ENCODE data around the gene PRM1.

The PRM1 gene

GRCh38 chr16:11316331-11317015, 35.3 kb upstream of the PRM1 start:
- H3K23ac ChIP-seq (ENCODE audit: low read depth, low read length, poor library complexity), result no peak overlapping the region
- peak overlapping the region; percentile 39 for H2AFZ ChIP-seq (ENCODE audit: low read length)
- H2AK5ac ChIP-seq (ENCODE audit: low read depth, low read length), result peak overlapping the region; percentile 54
- H3K4me1 ChIP-seq (ENCODE audit: control insufficient read depth in 2 of 2, insufficient read depth in 1 of 2, low read depth in 1 of 2, low read length in 2 of 2), result peaks cover 10 to 33% of the 10 kb centered on the region in 2 donors
- H2BK12ac ChIP-seq (ENCODE audit: low read length), result peak overlapping the region; percentile 67
- no peak overlapping the region for H3K4me3 ChIP-seq (ENCODE audit: low read length in 2 of 2)
- H3K9ac ChIP-seq (ENCODE audit: low read depth, low read length, poor library complexity), result no peak overlapping the region
- no peaks in the 10 kb centered on the region for H3K36me3 ChIP-seq (replicated peaks in 1 of 2; ENCODE audit: control insufficient read depth in 2 of 2, insufficient read depth in 2 of 2, low read length in 2 of 2)
- H3K14ac ChIP-seq (ENCODE audit: low read length), result no peak overlapping the region
- H3K9me3 ChIP-seq (replicated peaks in 1 of 2; ENCODE audit: control insufficient read depth in 2 of 2, insufficient read depth in 1 of 2, low read depth in 1 of 2, low read length in 2 of 2), result peaks cover 0 to 2% of the 10 kb centered on the region in 2 donors
- peak overlapping the region; percentile 35 for H2BK5ac ChIP-seq (ENCODE audit: low read length)
- H2BK15ac ChIP-seq (ENCODE audit: low read length), result peak overlapping the region; percentile 1
- no peak overlapping the region for H3K4me2 ChIP-seq (ENCODE audit: insufficient read depth, low read length, poor library complexity, severe bottlenecking)
- peaks cover 0 to 4% (median 0%) of the 10 kb centered on the region in 3 experiments for H3K27me3 ChIP-seq (ENCODE audit: control insufficient read depth in 3 of 3, insufficient read depth in 3 of 3, low read depth in 1 of 3, low read length in 3 of 3)
- no CpG with 5 or more reads among the region's 23 CpGs for WGBS, 2 donors (ENCODE audit: extremely low coverage in 2 of 2, insufficient read length in 2 of 2, insufficient replicate concordance in 1 of 2)
- H3K4ac ChIP-seq (ENCODE audit: low read length), result no peak overlapping the region
- DNase-seq (ENCODE audit: low spot score), result no peak
- H4K8ac ChIP-seq (ENCODE audit: low read depth, low read length), result no peak overlapping the region
- H3K18ac ChIP-seq (ENCODE audit: low read length), result peak overlapping the region; percentile 95
- H2BK120ac ChIP-seq (ENCODE audit: low read depth, low read length), result peak overlapping the region; percentile 85
- H4K91ac ChIP-seq (ENCODE audit: low read depth, low read length, poor library complexity), result no peak overlapping the region
- no peak overlapping the region for H3K27ac ChIP-seq (replicated peaks; ENCODE audit: low read length)
- no peaks in the 10 kb centered on the region for H3K79me1 ChIP-seq (ENCODE audit: low read depth, low read length)

GRCh38 chr16:11315510-11315909, 34.4 kb upstream of the PRM1 start:
- H3K9me3 ChIP-seq (replicated peaks in 1 of 2; ENCODE audit: control insufficient read depth in 2 of 2, insufficient read depth in 1 of 2, low read depth in 1 of 2, low read length in 2 of 2), result peaks cover 0 to 2% of the 10 kb centered on the region in 2 donors
- H2BK5ac ChIP-seq (ENCODE audit: low read length), result peak overlapping the region; percentile 35
- H3K36me3 ChIP-seq (replicated peaks in 1 of 2; ENCODE audit: control insufficient read depth in 2 of 2, insufficient read depth in 2 of 2, low read length in 2 of 2), result no peaks in the 10 kb centered on the region
- H3K18ac ChIP-seq (ENCODE audit: low read length), result peak overlapping the region; percentile 46
- peaks cover 0 to 4% (median 0%) of the 10 kb centered on the region in 3 experiments for H3K27me3 ChIP-seq (ENCODE audit: control insufficient read depth in 3 of 3, insufficient read depth in 3 of 3, low read depth in 1 of 3, low read length in 3 of 3)
- no peak overlapping the region for H3K14ac ChIP-seq (ENCODE audit: low read length)
- H2BK120ac ChIP-seq (ENCODE audit: low read depth, low read length), result no peak overlapping the region
- H3K23ac ChIP-seq (ENCODE audit: low read depth, low read length, poor library complexity), result no peak overlapping the region
- H3K4ac ChIP-seq (ENCODE audit: low read length), result no peak overlapping the region
- no peak overlapping the region for H3K4me2 ChIP-seq (ENCODE audit: insufficient read depth, low read length, poor library complexity, severe bottlenecking)
- WGBS, 2 donors (ENCODE audit: extremely low coverage in 2 of 2, insufficient read length in 2 of 2, insufficient replicate concordance in 1 of 2), result no CpG with 5 or more reads among the region's 13 CpGs
- H3K9ac ChIP-seq (ENCODE audit: low read depth, low read length, poor library complexity), result no peak overlapping the region
- H2AK5ac ChIP-seq (ENCODE audit: low read depth, low read length), result peak overlapping the region; percentile 54
- H4K8ac ChIP-seq (ENCODE audit: low read depth, low read length), result no peak overlapping the region
- no peak overlapping the region for H3K4me3 ChIP-seq (ENCODE audit: low read length in 2 of 2)
- H2BK12ac ChIP-seq (ENCODE audit: low read length), result no peak overlapping the region
- H3K27ac ChIP-seq (replicated peaks; ENCODE audit: low read length), result no peak overlapping the region
- DNase-seq (ENCODE audit: low spot score), result peak; percentile 82
- H2BK15ac ChIP-seq (ENCODE audit: low read length), result peak overlapping the region; percentile 1
- peak overlapping the region; percentile 58 for H2AFZ ChIP-seq (ENCODE audit: low read length)
- no peak overlapping the region for H4K91ac ChIP-seq (ENCODE audit: low read depth, low read length, poor library complexity)
- peaks cover 10 to 33% of the 10 kb centered on the region in 2 donors for H3K4me1 ChIP-seq (ENCODE audit: control insufficient read depth in 2 of 2, insufficient read depth in 1 of 2, low read depth in 1 of 2, low read length in 2 of 2)
- no peaks in the 10 kb centered on the region for H3K79me1 ChIP-seq (ENCODE audit: low read depth, low read length)

- Histone ChIP-seq H3K27ac (replicated peaks; ENCODE audit: low read length) (no peak overlapping the region), H3K4ac (ENCODE audit: low read length) (no peak overlapping the region), H2AFZ (ENCODE audit: low read length) (no peak overlapping the region), H3K27me3 (ENCODE audit: control insufficient read depth in 3 of 3, insufficient read depth in 3 of 3, low read depth in 1 of 3, low read length in 3 of 3) (peaks cover 0 to 4% (median 0%) of the 10 kb centered on the region in 3 experiments), H3K36me3 (replicated peaks in 1 of 2; ENCODE audit: control insufficient read depth in 2 of 2, insufficient read depth in 2 of 2, low read length in 2 of 2) (no peaks in the 10 kb centered on the region), H4K91ac (ENCODE audit: low read depth, low read length, poor library complexity) (no peak overlapping the region), H2BK12ac (ENCODE audit: low read length) (no peak overlapping the region), H3K14ac (ENCODE audit: low read length) (no peak overlapping the region), H2AK5ac (ENCODE audit: low read depth, low read length) (peak overlapping the region; percentile 84), H3K4me2 (ENCODE audit: insufficient read depth, low read length, poor library complexity, severe bottlenecking) (no peak overlapping the region), H2BK15ac (ENCODE audit: low read length) (no peak overlapping the region), H2BK5ac (ENCODE audit: low read length) (no peak overlapping the region), H3K9me3 (replicated peaks in 1 of 2; ENCODE audit: control insufficient read depth in 2 of 2, insufficient read depth in 1 of 2, low read depth in 1 of 2, low read length in 2 of 2) (no peaks in the 10 kb centered on the region), H3K4me1 (ENCODE audit: control insufficient read depth in 2 of 2, insufficient read depth in 1 of 2, low read depth in 1 of 2, low read length in 2 of 2) (peaks cover 10 to 33% of the 10 kb centered on the region in 2 donors), H3K4me3 (ENCODE audit: low read length in 2 of 2) (no peak overlapping the region), H3K9ac (ENCODE audit: low read depth, low read length, poor library complexity) (no peak overlapping the region), H3K23ac (ENCODE audit: low read depth, low read length, poor library complexity) (no peak overlapping the region), H2BK120ac (ENCODE audit: low read depth, low read length) (no peak overlapping the region), H3K18ac (ENCODE audit: low read length) (no peak overlapping the region), H3K79me1 (ENCODE audit: low read depth, low read length) (no peaks in the 10 kb centered on the region), H4K8ac (ENCODE audit: low read depth, low read length) (no peak overlapping the region)
- WGBS, 2 donors (ENCODE audit: extremely low coverage in 2 of 2, insufficient read length in 2 of 2, insufficient replicate concordance in 1 of 2), result no CpG with 5 or more reads among the region's 8 CpGs
- no peak for DNase-seq (ENCODE audit: low spot score)
Observed at GRCh38 chr16:11314309-11314894, 33.3 kb upstream of the PRM1 start.

- H2BK120ac ChIP-seq (ENCODE audit: low read depth, low read length), result no peak overlapping the region
- no peaks in the 10 kb centered on the region for H3K36me3 ChIP-seq (replicated peaks in 1 of 2; ENCODE audit: control insufficient read depth in 2 of 2, insufficient read depth in 2 of 2, low read length in 2 of 2)
- no peak overlapping the region for H2BK5ac ChIP-seq (ENCODE audit: low read length)
- no CpG with 5 or more reads among the region's 9 CpGs for WGBS, 2 donors (ENCODE audit: extremely low coverage in 2 of 2, insufficient read length in 2 of 2, insufficient replicate concordance in 1 of 2)
- no peak overlapping the region for H3K14ac ChIP-seq (ENCODE audit: low read length)
- no peaks in the 10 kb centered on the region for H3K79me1 ChIP-seq (ENCODE audit: low read depth, low read length)
- H3K4ac ChIP-seq (ENCODE audit: low read length), result no peak overlapping the region
- H2AK5ac ChIP-seq (ENCODE audit: low read depth, low read length), result peak overlapping the region; percentile 84
- no peak overlapping the region for H3K18ac ChIP-seq (ENCODE audit: low read length)
- H3K4me2 ChIP-seq (ENCODE audit: insufficient read depth, low read length, poor library complexity, severe bottlenecking), result no peak overlapping the region
- H3K9ac ChIP-seq (ENCODE audit: low read depth, low read length, poor library complexity), result no peak overlapping the region
- H3K4me1 ChIP-seq (ENCODE audit: control insufficient read depth in 2 of 2, insufficient read depth in 1 of 2, low read depth in 1 of 2, low read length in 2 of 2), result peaks cover 10 to 34% of the 10 kb centered on the region in 2 donors
- no peaks in the 10 kb centered on the region for H3K9me3 ChIP-seq (replicated peaks in 1 of 2; ENCODE audit: control insufficient read depth in 2 of 2, insufficient read depth in 1 of 2, low read depth in 1 of 2, low read length in 2 of 2)
- H3K27me3 ChIP-seq (ENCODE audit: control insufficient read depth in 3 of 3, insufficient read depth in 3 of 3, low read depth in 1 of 3, low read length in 3 of 3), result peaks cover 0 to 4% (median 0%) of the 10 kb centered on the region in 3 experiments
- H3K4me3 ChIP-seq (ENCODE audit: low read length in 2 of 2), result no peak overlapping the region
- H2AFZ ChIP-seq (ENCODE audit: low read length), result no peak overlapping the region
- H4K91ac ChIP-seq (ENCODE audit: low read depth, low read length, poor library complexity), result no peak overlapping the region
- H4K8ac ChIP-seq (ENCODE audit: low read depth, low read length), result no peak overlapping the region
- DNase-seq (ENCODE audit: low spot score), result no peak
- no peak overlapping the region for H3K23ac ChIP-seq (ENCODE audit: low read depth, low read length, poor library complexity)
- H3K27ac ChIP-seq (replicated peaks; ENCODE audit: low read length), result no peak overlapping the region
- H2BK15ac ChIP-seq (ENCODE audit: low read length), result no peak overlapping the region
- H2BK12ac ChIP-seq (ENCODE audit: low read length), result no peak overlapping the region
Observed at GRCh38 chr16:11313493-11314308, 32.6 kb upstream of the PRM1 start.

Measured in neuronal stem cell (in vitro differentiated cells).